Ascending aorta (tissue), 2 donors: ENCODE measurements around the gene PGBD5. TPM values are rescaled to one million over a fixed set of nuclear protein-coding genes. Genes with fewer than 3 reads are reported as not detected.
A peak's percentile ranks its signal among the peaks of the same experiment; 100 is the strongest.

Experiments
- DNase-seq, 2 donors: peaks; one replicate each; pipeline ENCODE4 v3.0.0-alpha.2; 2019; ENCODE audit warnings: low spot score in 2 of 2
- H3K27ac ChIP-seq, 2 donors: fragments of 200-600 bp; sonication (generic); one replicate each; pipeline ENCODE4 v1.5.1; 2016 to 2017; ENCODE audit warnings: mild to moderate bottlenecking in 1 of 2
- H3K27me3 ChIP-seq: fragments of 200-600 bp; sonication (generic); one replicate; pipeline ENCODE4 v1.5.1; 2017
- H3K36me3 ChIP-seq, 2 donors: fragments of 200-600 bp; sonication (generic); one replicate each; pipeline ENCODE4 v1.5.1; 2016
- H3K4me1 ChIP-seq, 2 donors: fragments of 200-600 bp; sonication (generic); one replicate each; pipeline ENCODE4 v1.5.1; 2016 to 2017; ENCODE audit warnings: mild to moderate bottlenecking in 1 of 2
- H3K4me3 ChIP-seq, 2 donors: fragments of 200-600 bp; sonication (generic); one replicate each; pipeline ENCODE4 v1.5.1; 2016 to 2017; ENCODE audit warnings: mild to moderate bottlenecking in 1 of 2
- H3K9me3 ChIP-seq, 2 donors: fragments of 200-600 bp; sonication (generic); one replicate each; pipeline ENCODE4 v1.5.1; 2016
- CTCF ChIP-seq, 3 experiments: fragments of 200-600 bp in 2 of 3; fragments of 450-650 bp in 1 of 3; sonication (generic) in 2 of 3; IDR thresholded peaks; one replicate each; pipeline ENCODE4 v1.5.1; 2016 to 2019; ENCODE audit warnings: antibody characterized with exemption in 3 of 3, mild to moderate bottlenecking in 1 of 3, moderate library complexity in 1 of 3
- intact Hi-C: fragments of 100-400 bp; cut with DNase I; formaldehyde crosslinking; loops from one replicate; pipeline ENCODE4 v1.15.1; 2023
- total RNA-seq: library from RNA; depleted of rRNA; stranded (reverse); fragments of >200 nt; gene quantifications from one replicate; pipeline ENCODE4 v1.1.0, GENCODE V29; 2016

Gene PGBD5
- total RNA-seq, 1 donor from 2014 or later = not detected

GRCh38 chr1:230267338-230268065, 158.6 kb downstream of the PGBD5 start:
- no peak for TF ChIP-seq CTCF (IDR thresholded peaks at IDR 0.05)
- peak in 1 of 2 donors; percentile 61 for DNase-seq

GRCh38 chr1:230266456-230266855, 159.7 kb downstream of the PGBD5 start:
- H3K4me1 ChIP-seq = peaks cover 10 to 49% of the 10 kb centered on the region in 2 donors
- no peak overlapping the region for H3K4me3 ChIP-seq
- peak in 1 of 2 donors; percentile 54 for DNase-seq
- no peak for TF ChIP-seq CTCF (IDR thresholded peaks at IDR 0.05)
- no peaks in the 10 kb centered on the region for H3K27me3 ChIP-seq
- intact Hi-C loops = no loop called here
- no peaks in the 10 kb centered on the region for H3K9me3 ChIP-seq
- H3K27ac ChIP-seq = peak overlapping the region; percentile 81 to 83
- peaks cover 35 to 36% of the 10 kb centered on the region in 2 donors for H3K36me3 ChIP-seq

More at GRCh38 chr1:230267338-230268065, 158.6 kb downstream of the PGBD5 start:
- Histone ChIP-seq H3K4me1 (peaks cover 5 to 42% of the 10 kb centered on the region in 2 donors), H3K27ac (peak overlapping the region; percentile 81 to 83), H3K36me3 (peaks cover 33 to 36% of the 10 kb centered on the region in 2 donors), H3K9me3 (no peaks in the 10 kb centered on the region), H3K27me3 (no peaks in the 10 kb centered on the region), H3K4me3 (no peak overlapping the region)
- intact Hi-C loops = loop anchor here (2.0 kb wide), 1 partner anchor 41 kb away; no protein-coding TSS in a partner anchor

- Histone ChIP-seq H3K4me1 (peaks cover 10 to 45% of the 10 kb centered on the region in 2 donors), H3K27ac (peak overlapping the region; percentile 5 to 83), H3K9me3 (no peaks in the 10 kb centered on the region), H3K4me3 (no peak overlapping the region), H3K27me3 (no peaks in the 10 kb centered on the region), H3K36me3 (peaks cover 35 to 36% of the 10 kb centered on the region in 2 donors)
- peak in 1 of 2 donors; percentile 59 for DNase-seq
- intact Hi-C loops = no loop called here
- no peak for TF ChIP-seq CTCF (IDR thresholded peaks at IDR 0.05)
These were observed 160.7 kb downstream of the PGBD5 start for GRCh38 chr1:230265200-230266115.

Other genes starting within 250 kb of the PGBD5 start
- 8.4 TPM for gene COG2, start 216.1 kb upstream of the PGBD5 start, total RNA-seq